Measurements from ENCODE around the gene MATK.

DNA sequence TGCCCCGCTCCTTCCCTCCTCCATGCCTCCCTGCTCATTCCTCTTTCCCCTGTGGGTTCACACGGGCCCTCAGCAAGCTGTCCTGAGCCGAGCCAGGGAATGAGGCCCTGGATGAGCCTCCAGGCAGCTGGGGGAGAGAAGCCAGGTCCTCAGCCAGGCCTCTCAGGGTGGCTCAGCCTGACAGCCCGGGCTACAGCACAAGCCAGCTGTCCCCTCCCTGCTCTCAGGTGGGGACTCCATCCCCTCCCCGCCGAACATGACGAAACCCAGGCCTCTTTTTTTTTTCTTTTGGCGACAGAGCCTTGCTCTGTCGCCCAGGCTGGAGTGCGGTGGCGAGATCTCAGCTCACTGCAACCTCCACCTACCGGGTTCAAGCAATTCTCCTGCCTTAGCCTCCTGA, 40.0 kb upstream of the MATK start:
- TF ChIP-seq, protein P1, sequence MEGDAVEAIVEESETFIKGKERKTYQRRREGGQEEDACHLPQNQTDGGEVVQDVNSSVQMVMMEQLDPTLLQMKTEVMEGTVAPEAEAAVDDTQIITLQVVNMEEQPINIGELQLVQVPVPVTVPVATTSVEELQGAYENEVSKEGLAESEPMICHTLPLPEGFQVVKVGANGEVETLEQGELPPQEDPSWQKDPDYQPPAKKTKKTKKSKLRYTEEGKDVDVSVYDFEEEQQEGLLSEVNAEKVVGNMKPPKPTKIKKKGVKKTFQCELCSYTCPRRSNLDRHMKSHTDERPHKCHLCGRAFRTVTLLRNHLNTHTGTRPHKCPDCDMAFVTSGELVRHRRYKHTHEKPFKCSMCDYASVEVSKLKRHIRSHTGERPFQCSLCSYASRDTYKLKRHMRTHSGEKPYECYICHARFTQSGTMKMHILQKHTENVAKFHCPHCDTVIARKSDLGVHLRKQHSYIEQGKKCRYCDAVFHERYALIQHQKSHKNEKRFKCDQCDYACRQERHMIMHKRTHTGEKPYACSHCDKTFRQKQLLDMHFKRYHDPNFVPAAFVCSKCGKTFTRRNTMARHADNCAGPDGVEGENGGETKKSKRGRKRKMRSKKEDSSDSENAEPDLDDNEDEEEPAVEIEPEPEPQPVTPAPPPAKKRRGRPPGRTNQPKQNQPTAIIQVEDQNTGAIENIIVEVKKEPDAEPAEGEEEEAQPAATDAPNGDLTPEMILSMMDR (IDR thresholded peaks at IDR 0.05): no peak
- TF ChIP-seq ZFX (IDR thresholded peaks at IDR 0.05; ENCODE audit: borderline replicate concordance): no peak

Measured in 22Rv1 (cell line).